GM13976 (cell line): ENCODE measurements around the gene CDH20.

Source experiments
- DNase-seq: peaks from one replicate; pipeline ENCODE4 v3.0.0; 2012; ENCODE audit warnings: low spot score
- in situ Hi-C: fragments of 300-500 bp; cut with MboI; formaldehyde crosslinking; loops from one replicate; pipeline ENCODE4 v1.12.0; 2022; ENCODE audit warnings: low sequenced_read_pairs, mixed read lengths, inconsistent platforms; ENCODE audit not compliant: unreplicated experiment
- TF ChIP-seq, protein P1 (sequence below): IDR thresholded peaks from 2 replicates; pipeline ENCODE4 v1.5.1; 2012; ENCODE audit warnings: borderline replicate concordance, mild to moderate bottlenecking; ENCODE audit not compliant: insufficient read depth; ENCODE audit errors: extremely low read depth, missing control alignments, control extremely low read depth

CDH20 gene

DNA sequence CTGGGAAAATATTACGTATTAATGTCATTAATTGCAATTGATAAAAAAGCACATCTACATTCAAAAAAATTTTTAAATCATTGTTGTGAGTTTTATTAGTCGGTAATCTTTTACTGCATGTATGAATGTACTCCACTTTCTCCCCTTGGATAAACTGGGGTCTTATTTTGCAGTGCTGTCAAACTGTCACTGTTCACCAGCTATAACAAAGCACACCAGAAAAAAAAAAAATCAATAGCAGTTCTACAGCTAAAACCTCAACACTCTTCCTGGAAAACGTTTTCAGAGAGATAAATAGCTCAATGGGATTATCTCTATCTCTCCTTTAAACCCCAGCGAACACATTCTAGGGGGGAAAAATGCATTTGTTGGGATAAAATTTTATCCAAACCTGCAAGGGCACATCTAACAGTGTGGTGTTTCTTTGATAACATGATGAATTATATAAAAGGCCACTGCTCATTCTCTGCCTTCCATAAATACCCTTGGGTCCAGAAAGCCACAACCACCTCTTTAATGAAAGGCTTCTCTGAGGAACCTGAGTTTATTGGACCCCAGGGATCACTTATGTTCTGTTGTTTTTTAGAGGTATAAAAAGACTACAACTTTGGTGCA lies 219.9 kb downstream of the CDH20 start:
- in situ Hi-C loops: no loop called here
- no peak for DNase-seq
- TF ChIP-seq, protein P1, sequence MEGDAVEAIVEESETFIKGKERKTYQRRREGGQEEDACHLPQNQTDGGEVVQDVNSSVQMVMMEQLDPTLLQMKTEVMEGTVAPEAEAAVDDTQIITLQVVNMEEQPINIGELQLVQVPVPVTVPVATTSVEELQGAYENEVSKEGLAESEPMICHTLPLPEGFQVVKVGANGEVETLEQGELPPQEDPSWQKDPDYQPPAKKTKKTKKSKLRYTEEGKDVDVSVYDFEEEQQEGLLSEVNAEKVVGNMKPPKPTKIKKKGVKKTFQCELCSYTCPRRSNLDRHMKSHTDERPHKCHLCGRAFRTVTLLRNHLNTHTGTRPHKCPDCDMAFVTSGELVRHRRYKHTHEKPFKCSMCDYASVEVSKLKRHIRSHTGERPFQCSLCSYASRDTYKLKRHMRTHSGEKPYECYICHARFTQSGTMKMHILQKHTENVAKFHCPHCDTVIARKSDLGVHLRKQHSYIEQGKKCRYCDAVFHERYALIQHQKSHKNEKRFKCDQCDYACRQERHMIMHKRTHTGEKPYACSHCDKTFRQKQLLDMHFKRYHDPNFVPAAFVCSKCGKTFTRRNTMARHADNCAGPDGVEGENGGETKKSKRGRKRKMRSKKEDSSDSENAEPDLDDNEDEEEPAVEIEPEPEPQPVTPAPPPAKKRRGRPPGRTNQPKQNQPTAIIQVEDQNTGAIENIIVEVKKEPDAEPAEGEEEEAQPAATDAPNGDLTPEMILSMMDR: no peak

DNA sequence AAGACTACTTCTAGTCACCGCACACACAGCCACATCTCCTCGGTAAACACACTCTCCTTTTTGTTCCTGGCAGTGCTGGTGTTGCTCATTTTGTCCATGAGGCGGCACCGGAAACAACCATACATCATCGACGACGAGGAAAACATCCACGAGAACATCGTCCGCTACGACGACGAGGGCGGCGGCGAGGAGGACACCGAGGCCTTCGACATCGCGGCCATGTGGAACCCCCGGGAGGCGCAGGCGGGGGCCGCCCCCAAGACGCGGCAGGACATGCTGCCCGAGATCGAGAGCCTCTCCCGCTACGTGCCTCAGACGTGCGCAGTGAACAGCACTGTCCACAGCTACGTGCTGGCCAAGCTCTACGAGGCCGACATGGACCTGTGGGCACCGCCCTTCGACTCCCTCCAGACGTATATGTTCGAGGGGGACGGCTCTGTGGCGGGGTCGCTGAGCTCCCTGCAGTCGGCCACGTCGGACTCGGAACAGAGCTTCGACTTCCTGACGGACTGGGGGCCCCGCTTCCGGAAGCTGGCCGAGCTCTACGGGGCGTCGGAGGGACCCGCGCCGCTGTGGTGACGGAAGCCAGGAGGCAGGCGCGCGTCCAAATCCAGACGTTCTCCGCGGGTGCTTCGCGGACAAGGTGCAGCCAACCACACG lies 221.0 kb downstream of the CDH20 start:
- in situ Hi-C loops: no loop called here
- TF ChIP-seq, protein P1: no peak
- no peak for DNase-seq

DNA sequence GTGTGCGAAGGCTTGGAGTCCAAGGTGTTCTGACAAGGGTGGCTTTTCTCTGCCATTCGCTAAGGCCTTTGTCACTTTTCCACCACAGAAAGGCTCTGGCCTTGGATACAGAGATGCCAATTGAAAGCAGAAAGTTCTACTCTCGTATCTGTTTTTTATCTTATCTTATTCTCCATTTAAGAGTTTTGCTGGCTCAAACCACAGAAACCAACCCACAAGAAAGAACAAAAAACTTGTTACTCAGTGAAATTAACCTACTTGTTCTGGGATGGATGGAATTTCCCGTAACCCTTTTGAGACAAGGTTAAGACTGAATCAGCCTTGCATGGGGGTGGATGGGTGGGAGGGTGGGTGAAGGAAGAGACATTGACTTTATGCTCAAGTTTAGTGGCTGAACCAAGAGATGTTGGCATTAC lies 221.7 kb downstream of the CDH20 start:
- in situ Hi-C loops: no loop called here
- DNase-seq: no peak
- TF ChIP-seq, protein P1: no peak

DNA sequence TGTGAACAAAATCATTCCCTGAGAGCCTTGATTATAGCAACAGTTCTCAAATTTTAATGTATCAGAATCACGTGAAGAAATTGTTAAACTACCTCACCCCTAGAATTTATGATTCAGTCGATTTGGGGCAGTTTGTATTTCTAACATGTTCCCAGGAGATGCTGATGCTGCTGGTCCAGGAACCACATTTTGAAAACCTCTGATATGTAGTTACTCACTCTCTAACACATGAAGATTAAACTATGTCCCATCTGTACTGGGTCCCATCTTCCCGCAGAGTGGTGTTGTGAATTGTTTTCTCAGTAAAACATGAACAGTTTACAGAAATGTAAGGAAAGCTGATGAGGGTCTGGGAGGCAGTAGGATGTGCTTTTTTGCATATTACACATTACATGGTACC lies 223.1 kb downstream of the CDH20 start:
- in situ Hi-C loops: no loop called here
- TF ChIP-seq, protein P1: no peak
- DNase-seq: no peak

DNA sequence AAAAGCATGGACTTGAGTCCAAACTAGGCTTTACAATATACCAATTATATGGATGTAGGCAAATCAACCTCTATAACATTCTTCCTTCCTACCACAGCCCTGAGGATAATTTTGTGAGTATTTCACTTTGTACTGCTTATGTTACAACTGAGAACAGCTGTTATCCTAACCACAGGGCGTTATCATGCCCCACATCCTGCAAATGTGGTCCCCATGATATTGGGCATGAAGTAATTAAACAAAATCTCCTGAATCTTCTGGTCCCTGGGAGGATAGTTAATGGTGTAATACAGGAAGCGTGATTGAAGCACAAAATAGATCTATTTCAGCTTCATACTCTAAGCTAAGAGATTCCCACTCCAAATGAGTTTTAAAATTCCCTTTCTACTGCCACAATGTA lies 223.6 kb downstream of the CDH20 start:
- in situ Hi-C loops: no loop called here

DNA sequence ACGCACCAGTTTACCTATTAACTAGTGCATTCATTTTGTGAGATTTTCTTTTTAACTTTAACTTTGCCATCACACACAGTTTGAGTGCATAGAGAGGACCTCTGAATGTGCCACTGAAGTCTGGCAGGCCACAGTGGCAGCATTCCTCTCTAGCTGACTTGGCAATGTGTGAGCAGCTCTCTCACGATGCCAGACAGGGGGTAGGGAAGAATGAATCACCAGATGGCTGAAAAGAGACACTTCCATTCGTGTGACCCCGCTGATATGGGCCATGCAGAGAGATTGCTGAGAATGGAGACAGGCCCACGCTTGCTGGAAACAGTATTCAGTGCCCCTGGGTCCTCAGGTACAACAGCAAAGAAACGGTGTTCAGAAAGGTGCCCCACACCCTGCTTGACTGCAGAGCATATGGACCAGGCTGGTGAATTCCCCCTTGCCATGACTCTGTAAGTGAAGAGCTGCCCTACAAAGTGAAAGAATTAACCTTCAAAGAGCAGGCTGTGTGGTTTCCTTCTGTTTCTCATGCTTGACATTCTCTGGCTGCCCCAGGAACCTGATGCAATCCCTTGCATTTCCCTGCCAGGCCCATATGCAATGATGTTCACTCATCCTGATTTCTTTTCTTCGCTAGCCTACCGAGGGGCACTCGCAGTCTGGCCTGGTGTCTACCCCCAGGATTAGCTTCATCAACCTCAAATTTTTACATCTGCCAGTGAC lies 236.1 kb downstream of the CDH20 start:
- TF ChIP-seq, protein P1: no peak
- no peak for DNase-seq
- in situ Hi-C loops: no loop called here

More for the DNA sequence above, 223.6 kb downstream of the CDH20 start:
- TF ChIP-seq, protein P1: no peak
- DNase-seq: no peak
